Stromal cell of bone marrow (primary cell): ENCODE data around the gene TXN2.
A peak's percentile ranks its signal among the peaks of the same experiment; 100 is the strongest.
"Not testable (repeated sequence)": the region's sequence is repeated elsewhere in the genome, so short reads cannot be mapped to it uniquely, and the experiment has no call there.

Experiments
- DNase-seq: peaks from one replicate; pipeline ENCODE4 v3.0.0-alpha.2; 2012; ENCODE audit warnings: low read depth

The TXN2 gene

GRCh38 chr22:36455571-36456463 is 25.6 kb downstream of the TXN2 start:
- no peak for DNase-seq

GRCh38 chr22:36454916-36455570 is 26.4 kb downstream of the TXN2 start:
- DNase-seq = no peak

- DNase-seq = no peak
Observed at GRCh38 chr22:36453855-36454378, 27.5 kb downstream of the TXN2 start.

GRCh38 chr22:36452978-36453607 is 28.3 kb downstream of the TXN2 start:
- DNase-seq = not testable (repeated sequence)

- no peak for DNase-seq
Observed at GRCh38 chr22:36452250-36452977, 29.0 kb downstream of the TXN2 start.

GRCh38 chr22:36450923-36451322 is 30.5 kb downstream of the TXN2 start:
- not testable (repeated sequence) for DNase-seq

- DNase-seq = no peak
Observed at GRCh38 chr22:36449596-36450175, 31.8 kb downstream of the TXN2 start.

GRCh38 chr22:36447632-36448031 is 33.8 kb downstream of the TXN2 start:
- DNase-seq = no peak

- peak; percentile 95 for DNase-seq
Observed at GRCh38 chr22:36445158-36445668, 36.2 kb downstream of the TXN2 start.

GRCh38 chr22:36443198-36443770 is 38.2 kb downstream of the TXN2 start:
- no peak for DNase-seq

GRCh38 chr22:36442506-36443197 is 38.8 kb downstream of the TXN2 start:
- DNase-seq = no peak

- no peak for DNase-seq
Observed at GRCh38 chr22:36440429-36441002, 40.9 kb downstream of the TXN2 start.

GRCh38 chr22:36439481-36440271 is 41.8 kb downstream of the TXN2 start:
- peak; percentile 80 for DNase-seq

GRCh38 chr22:36435516-36436415 is 45.7 kb downstream of the TXN2 start:
- DNase-seq = no peak

GRCh38 chr22:36433318-36434231 is 47.9 kb downstream of the TXN2 start:
- DNase-seq = no peak

- DNase-seq = no peak
Observed at GRCh38 chr22:36432592-36433317, 48.7 kb downstream of the TXN2 start.
